Left ventricle myocardium inferior (tissue), 1 donor: Measurements from ENCODE around the gene TNRC6B. TPM values are rescaled to one million over a fixed set of nuclear protein-coding genes. Genes with fewer than 3 reads are reported as not detected.

Experiments used
- DNase-seq: peaks from one replicate; pipeline ENCODE4 v3.0.0-alpha.2; 2020
- H3K27ac ChIP-seq: fragments of 200-600 bp; replicated peaks from 2 replicates; pipeline ENCODE4 v1.8.0; 2021
- H3K27me3 ChIP-seq: fragments of 200-600 bp; 2 replicates; pipeline ENCODE4 v1.8.0; 2021; ENCODE audit warnings: low read depth
- H3K36me3 ChIP-seq: fragments of 200-600 bp; 2 replicates; pipeline ENCODE4 v1.8.0; 2021
- H3K4me1 ChIP-seq: fragments of 200-600 bp; 2 replicates; pipeline ENCODE4 v1.8.0; 2021
- H3K4me3 ChIP-seq: fragments of 200-600 bp; 2 replicates; pipeline ENCODE4 v1.8.0; 2021; ENCODE audit warnings: mild to moderate bottlenecking, moderate library complexity
- H3K9me3 ChIP-seq: fragments of 200-600 bp; replicated peaks from 2 replicates; pipeline ENCODE4 v1.8.0; 2021
- intact Hi-C: fragments of 100-400 bp; cut with micrococcal nuclease; formaldehyde crosslinking; loops from one replicate; pipeline ENCODE4 v1.11.0; 2022
- total RNA-seq: library from RNA; stranded (reverse); fragmentation: NEBNext Ultra II Directional; extraction: Animal tissue kit (Norgen Biotek cat#: 25700); gene quantifications from one replicate; pipeline ENCODE4 v1.2.1, GENCODE V29; 2021
- TF ChIP-seq, protein P1 (sequence below): fragments of 200-600 bp; IDR thresholded peaks from 2 replicates; pipeline ENCODE4 v1.8.0; 2021; ENCODE audit warnings: antibody characterized with exemption, mild to moderate bottlenecking, borderline replicate concordance
- donor health status: DM: no; HTN: yes; CAD: no; lungs with severe emphysema.

TNRC6B gene
- total RNA-seq, 1 donor from 2014 or later: 43.8 TPM

GRCh38 chr22:40270748-40271373 lies 93.1 kb downstream of the TNRC6B start:
- H3K4me3 ChIP-seq: no peak overlapping the region
- TF ChIP-seq, protein P1, sequence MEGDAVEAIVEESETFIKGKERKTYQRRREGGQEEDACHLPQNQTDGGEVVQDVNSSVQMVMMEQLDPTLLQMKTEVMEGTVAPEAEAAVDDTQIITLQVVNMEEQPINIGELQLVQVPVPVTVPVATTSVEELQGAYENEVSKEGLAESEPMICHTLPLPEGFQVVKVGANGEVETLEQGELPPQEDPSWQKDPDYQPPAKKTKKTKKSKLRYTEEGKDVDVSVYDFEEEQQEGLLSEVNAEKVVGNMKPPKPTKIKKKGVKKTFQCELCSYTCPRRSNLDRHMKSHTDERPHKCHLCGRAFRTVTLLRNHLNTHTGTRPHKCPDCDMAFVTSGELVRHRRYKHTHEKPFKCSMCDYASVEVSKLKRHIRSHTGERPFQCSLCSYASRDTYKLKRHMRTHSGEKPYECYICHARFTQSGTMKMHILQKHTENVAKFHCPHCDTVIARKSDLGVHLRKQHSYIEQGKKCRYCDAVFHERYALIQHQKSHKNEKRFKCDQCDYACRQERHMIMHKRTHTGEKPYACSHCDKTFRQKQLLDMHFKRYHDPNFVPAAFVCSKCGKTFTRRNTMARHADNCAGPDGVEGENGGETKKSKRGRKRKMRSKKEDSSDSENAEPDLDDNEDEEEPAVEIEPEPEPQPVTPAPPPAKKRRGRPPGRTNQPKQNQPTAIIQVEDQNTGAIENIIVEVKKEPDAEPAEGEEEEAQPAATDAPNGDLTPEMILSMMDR: no peak
- H3K4me1 ChIP-seq: peaks cover 16% of the 10 kb centered on the region
- H3K9me3 ChIP-seq: no peaks in the 10 kb centered on the region
- H3K27me3 ChIP-seq: no peaks in the 10 kb centered on the region
- H3K36me3 ChIP-seq: peaks cover 54% of the 10 kb centered on the region
- no peak overlapping the region for H3K27ac ChIP-seq
- intact Hi-C loops: no loop called here
- DNase-seq: no peak

- TF ChIP-seq, protein P1: no peak
- no peak overlapping the region for H3K4me3 ChIP-seq
- no peak for DNase-seq
- H3K27ac ChIP-seq: no peak overlapping the region
- intact Hi-C loops: no loop called here
- peaks cover 19% of the 10 kb centered on the region for H3K4me1 ChIP-seq
- peaks cover 48% of the 10 kb centered on the region for H3K36me3 ChIP-seq
- no peaks in the 10 kb centered on the region for H3K9me3 ChIP-seq
- no peaks in the 10 kb centered on the region for H3K27me3 ChIP-seq
Observed at GRCh38 chr22:40271440-40271839, 93.7 kb downstream of the TNRC6B start.

- H3K27ac ChIP-seq: peak overlapping the region; percentile 27
- peaks cover 35% of the 10 kb centered on the region for H3K36me3 ChIP-seq
- H3K4me1 ChIP-seq: peaks cover 34% of the 10 kb centered on the region
- TF ChIP-seq, protein P1: no peak
- intact Hi-C loops: no loop called here
- H3K4me3 ChIP-seq: no peak overlapping the region
- no peaks in the 10 kb centered on the region for H3K27me3 ChIP-seq
- no peaks in the 10 kb centered on the region for H3K9me3 ChIP-seq
- no peak for DNase-seq
Observed at GRCh38 chr22:40273319-40273718, 95.6 kb downstream of the TNRC6B start.

- intact Hi-C loops: no loop called here
- Histone ChIP-seq H3K4me1 (peaks cover 34% of the 10 kb centered on the region), H3K36me3 (peaks cover 58% of the 10 kb centered on the region), H3K27me3 (no peaks in the 10 kb centered on the region), H3K27ac (peak overlapping the region; percentile 83), H3K4me3 (peak overlapping the region; percentile 57), H3K9me3 (no peaks in the 10 kb centered on the region)
- DNase-seq: no peak
- TF ChIP-seq, protein P1: no peak
Observed at GRCh38 chr22:40276996-40277823, 99.5 kb downstream of the TNRC6B start.

DNA sequence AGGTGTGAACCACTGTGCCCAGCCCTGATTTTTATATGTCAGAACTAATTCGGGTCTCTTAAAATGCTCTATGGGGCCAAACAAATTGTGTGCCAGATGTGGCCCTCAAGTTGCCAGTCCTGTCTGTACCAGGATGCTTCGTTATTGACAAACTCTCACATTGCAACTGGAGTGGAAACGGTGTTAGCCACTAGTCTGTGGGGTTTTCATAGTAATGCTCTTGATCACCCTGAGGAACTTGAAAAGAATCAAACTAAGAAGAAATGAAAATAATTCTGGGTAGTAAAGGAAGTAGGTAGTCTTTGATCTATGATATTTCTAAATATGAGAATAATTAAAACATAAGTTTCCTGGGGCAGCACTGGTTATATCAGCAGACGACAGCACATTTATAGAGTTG lies 101.3 kb downstream of the TNRC6B start:
- DNase-seq: no peak
- TF ChIP-seq, protein P1: no peak
- no peak overlapping the region for H3K4me3 ChIP-seq
- no peaks in the 10 kb centered on the region for H3K27me3 ChIP-seq
- no peaks in the 10 kb centered on the region for H3K9me3 ChIP-seq
- intact Hi-C loops: no loop called here
- H3K27ac ChIP-seq: peak overlapping the region; percentile 83
- peaks cover 29% of the 10 kb centered on the region for H3K4me1 ChIP-seq
- H3K36me3 ChIP-seq: peaks cover 49% of the 10 kb centered on the region
